Adrenal gland (tissue), 12 donors: ENCODE data around the gene KLF6. TPM values are rescaled to one million over a fixed set of nuclear protein-coding genes. Genes with fewer than 3 reads are reported as not detected.
A peak's percentile ranks its signal among the peaks of the same experiment; 100 is the strongest.

Experiments used
- DNase-seq, 7 donors: peaks; one replicate each; pipeline ENCODE4 v3.0.0-alpha.2; 2019 to 2020
- H3K27ac ChIP-seq, 5 donors: fragments of 200-600 bp; sonication (generic) in 4 of 5; 1 replicate in 3 of 5; 2 replicates in 2 of 5; pipeline versions ENCODE4 v1.5.1 to v1.8.0; 2016 to 2020; ENCODE audit warnings: mild to moderate bottlenecking in 1 of 5
- H3K27me3 ChIP-seq: fragments of 200-600 bp; 2 replicates; pipeline ENCODE4 v1.8.0; 2021
- H3K36me3 ChIP-seq, 2 donors: fragments of 200-600 bp; replicated peaks in 1 of 2; 1 replicate in 1 of 2; 2 replicates in 1 of 2; pipeline versions ENCODE4 v1.5.1 to v1.8.0; 2018 to 2022
- H3K4me1 ChIP-seq, 2 donors: fragments of 200-600 bp; replicated peaks in 1 of 2; 1 replicate in 1 of 2; 2 replicates in 1 of 2; pipeline versions ENCODE4 v1.5.1 to v1.8.0; 2018 to 2021
- H3K4me3 ChIP-seq, 4 donors: fragments of 200-600 bp; sonication (generic) in 3 of 4; one replicate each; pipeline ENCODE4 v1.5.1; 2016 to 2018
- H3K9me3 ChIP-seq, 3 donors: fragments of 200-600 bp; sonication (generic) in 1 of 3; replicated peaks in 1 of 3; 1 replicate in 2 of 3; 2 replicates in 1 of 3; pipeline versions ENCODE4 v1.5.1 to v1.8.0; 2016 to 2021
- CTCF ChIP-seq, 6 experiments: fragments of 450-650 bp in 4 of 6; fragments of 200-600 bp in 2 of 6; sonication (generic) in 1 of 6; IDR thresholded peaks; 1 replicate in 5 of 6; 2 replicates in 1 of 6; pipeline versions ENCODE4 v1.5.1 to v1.8.0; 2016 to 2021; ENCODE audit warnings: antibody characterized with exemption in 6 of 6, mild to moderate bottlenecking in 2 of 6, moderate library complexity in 1 of 6
- POLR2A ChIP-seq, 2 donors: fragments of 450-650 bp; IDR thresholded peaks; one replicate each; pipeline ENCODE4 v1.6.1; 2017; ENCODE audit warnings: antibody characterized with exemption in 2 of 2, mild to moderate bottlenecking in 2 of 2, moderate library complexity in 1 of 2
- WGBS, 4 donors: extraction: QIAGEN DNeasy Blood & Tissue Kit in 2 of 4; methylation state at CpG; one replicate each; pipeline versions ENCODE4 v1.1.5 to v1.1.7; 2013 to 2017; 5-methylcytosine and 5-hydroxymethylcytosine counted together
- intact Hi-C, 2 donors: fragments of 100-400 bp; cut with DNase I; formaldehyde crosslinking; loops; one replicate each; pipeline versions ENCODE4 v1.14.1 to v1.15.0; 2022 to 2023
- polyA plus RNA-seq, 3 donors: library from polyadenylated mRNA; stranded (reverse); fragments of 200-250 nt in 2 of 3; fragments of 350-450 nt in 1 of 3; fragmentation: Illumina TruSeq in 1 of 3; extraction: RNeasy Lipid Tissue Mini Kit (QIAGEN cat#74804) in 1 of 3; gene quantifications; one replicate each; pipeline ENCODE4 v1.2.3, GENCODE V29; 2013 to 2014
- total RNA-seq, 9 donors: library from RNA; depleted of rRNA in 4 of 9; stranded (reverse); fragments of >200 nt in 4 of 9; fragments of 120-200 nt in 1 of 9; fragmentation: NEBNext Ultra II Directional in 1 of 9; extraction: Animal tissue kit (Norgen Biotek cat#: 25700) in 1 of 9; gene quantifications; one replicate each; pipeline versions ENCODE4 v1.1.0 to v1.2.4, GENCODE V29; 2013 to 2023
- donor health status: healthy with polysubstance abuse.
- donor health status: Bipolar disorder and iron deficiency.
- donor health status: DM: yes; HTN: yes; CAD: no.
- donor health status: DM: no; HTN: no; CAD: no.
- donor health status: DM: no; HTN: no; CAD: no.
- donor health status: DM: yes; HTN: yes; CAD: no.

Gene KLF6
- total and polyA plus RNA-seq, 12 donors = 14.4 to 70.2 (median 26.8) TPM

DNA sequence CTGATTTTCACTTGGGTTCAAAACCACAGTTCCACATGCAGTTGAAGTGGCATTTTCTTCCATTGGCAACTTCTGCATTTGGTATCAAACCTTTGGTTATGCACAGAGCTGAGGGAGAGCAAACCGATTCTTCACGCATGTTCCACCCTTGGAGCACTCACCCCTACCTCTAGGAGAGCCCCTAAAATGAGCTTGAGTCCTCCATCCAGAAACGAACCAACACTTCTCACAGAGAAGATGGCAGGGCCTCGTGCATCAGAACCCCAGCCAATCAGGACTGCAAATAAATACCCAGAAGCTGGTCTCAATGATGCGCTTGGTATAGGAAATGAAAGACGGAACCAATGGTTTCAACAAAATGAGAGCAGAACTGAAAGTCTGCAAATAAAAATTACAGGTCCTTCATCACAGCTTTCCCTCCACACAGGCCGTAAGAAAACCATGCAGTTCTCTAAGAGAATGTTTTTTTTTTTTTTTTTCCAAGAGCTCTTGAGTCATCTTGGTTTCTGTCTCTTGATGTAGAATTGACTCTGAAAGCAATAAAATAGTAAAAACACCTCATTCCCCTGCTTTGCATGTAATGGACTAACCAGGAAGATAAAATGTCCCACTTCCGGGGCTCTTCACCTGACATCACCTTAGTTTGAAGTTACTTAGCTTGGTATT lies 23.9 kb downstream of the KLF6 start:
- no peak overlapping the region for H3K4me3 ChIP-seq
- H3K36me3 ChIP-seq = no peaks in the 10 kb centered on the region
- intact Hi-C loops = no loop called here
- peaks cover 0 to 12% of the 10 kb centered on the region in 2 donors for H3K4me1 ChIP-seq
- WGBS, 4 donors = 73 to 80% (median 77%) methylated on average over 8 of the region's 8 CpGs
- H3K9me3 ChIP-seq = no peaks in the 10 kb centered on the region
- TF ChIP-seq CTCF (IDR thresholded peaks at IDR 0.05) = no peak
- TF ChIP-seq POLR2A (IDR thresholded peaks at IDR 0.05) = no peak
- H3K27ac ChIP-seq = peak overlapping the region in 1 of 5 donors; percentile 22
- no peak for DNase-seq
- H3K27me3 ChIP-seq = no peaks in the 10 kb centered on the region

GRCh38 chr10:3760083-3760482 lies 24.9 kb downstream of the KLF6 start:
- H3K36me3 ChIP-seq = no peaks in the 10 kb centered on the region
- 90 to 95% (median 93%) methylated on average over 13 to 14 of the region's 14 CpGs for WGBS, 4 donors
- H3K9me3 ChIP-seq = no peaks in the 10 kb centered on the region
- TF ChIP-seq CTCF (IDR thresholded peaks at IDR 0.05) (no peak), POLR2A (IDR thresholded peaks at IDR 0.05) (no peak)
- H3K4me3 ChIP-seq = no peak overlapping the region
- no peak overlapping the region for H3K27ac ChIP-seq
- no peak for DNase-seq
- peaks cover 0 to 14% of the 10 kb centered on the region in 2 donors for H3K4me1 ChIP-seq
- no peaks in the 10 kb centered on the region for H3K27me3 ChIP-seq
- intact Hi-C loops = no loop called here

DNA sequence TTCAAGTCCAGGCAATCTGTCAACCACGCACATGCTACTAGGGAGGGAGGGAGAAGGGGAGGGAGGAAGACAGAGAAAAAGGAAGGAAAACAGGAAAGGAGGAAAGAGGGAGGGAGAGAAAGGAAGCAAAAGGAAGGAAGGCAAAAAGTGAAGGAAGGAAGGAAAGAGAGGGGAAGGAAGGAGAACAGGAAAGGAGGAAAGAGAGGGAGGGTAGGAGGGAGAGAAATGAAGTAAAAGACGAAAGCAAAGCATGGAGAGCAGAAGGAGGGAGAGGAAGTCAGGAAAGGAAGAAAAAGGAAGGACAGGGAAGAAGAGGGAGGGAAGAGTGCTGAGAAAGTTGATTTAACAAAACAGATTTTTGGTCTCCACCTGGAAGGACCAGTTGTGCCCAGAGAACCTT lies 25.6 kb downstream of the KLF6 start:
- H3K27me3 ChIP-seq = no peaks in the 10 kb centered on the region
- H3K4me3 ChIP-seq = no peak overlapping the region
- DNase-seq = no peak
- H3K9me3 ChIP-seq = no peaks in the 10 kb centered on the region
- no peaks in the 10 kb centered on the region for H3K36me3 ChIP-seq
- TF ChIP-seq POLR2A (IDR thresholded peaks at IDR 0.05) (no peak), CTCF (IDR thresholded peaks at IDR 0.05) (no peak)
- peaks cover 0 to 16% of the 10 kb centered on the region in 2 donors for H3K4me1 ChIP-seq
- intact Hi-C loops = no loop called here
- no peak overlapping the region for H3K27ac ChIP-seq
- WGBS, 4 donors = 72 to 84% (median 79%) methylated on average over 2 of the region's 2 CpGs

GRCh38 chr10:3758491-3758970 lies 26.5 kb downstream of the KLF6 start:
- peaks cover 0 to 13% of the 10 kb centered on the region in 2 donors for H3K4me1 ChIP-seq
- H3K9me3 ChIP-seq = no peaks in the 10 kb centered on the region
- intact Hi-C loops = no loop called here
- no peaks in the 10 kb centered on the region for H3K27me3 ChIP-seq
- no peak overlapping the region for H3K4me3 ChIP-seq
- peak overlapping the region in 1 of 5 donors; percentile 29 for H3K27ac ChIP-seq
- H3K36me3 ChIP-seq = no peaks in the 10 kb centered on the region
- WGBS, 4 donors = 91 to 98% (median 93%) methylated on average over 5 to 6 of the region's 6 CpGs
- no peak for DNase-seq
- TF ChIP-seq CTCF (IDR thresholded peaks at IDR 0.05) (no peak), POLR2A (IDR thresholded peaks at IDR 0.05) (no peak)
